IMR-90 (cell line): ENCODE measurements around the gene NT5C1B.

ENCODE experiments used
- BHLHE40 ChIP-seq: fragments of 150-350 bp; IDR thresholded peaks from 2 replicates; pipeline ENCODE4 v1.6.1; 2016; ENCODE audit warnings: mild to moderate bottlenecking, low read depth, low read length
- CEBPB ChIP-seq: IDR thresholded peaks from 2 replicates; pipeline ENCODE4 v1.6.1; 2012; ENCODE audit warnings: low read depth, low read length, improper control_type of control experiment
- CHD1 ChIP-seq: IDR thresholded peaks from 2 replicates; pipeline ENCODE4 v1.6.1; 2012; ENCODE audit warnings: low read depth, low read length, improper control_type of control experiment
- CTCF ChIP-seq: conservative IDR thresholded peaks from 2 replicates; pipeline ENCODE4 v1.5.1; 2012; ENCODE audit warnings: mild to moderate bottlenecking, low read depth, low read length, improper control_type of control experiment
- FOS ChIP-seq: fragments of 150-350 bp; IDR thresholded peaks from 2 replicates; pipeline ENCODE4 v1.6.1; 2016; ENCODE audit warnings: low read depth, low read length
- MXI1 ChIP-seq: IDR thresholded peaks from 2 replicates; pipeline ENCODE4 v1.6.1; 2012; ENCODE audit warnings: low read depth, mild to moderate bottlenecking, low read length, moderate library complexity, borderline replicate concordance
- POLR2A ChIP-seq: IDR thresholded peaks from 2 replicates; pipeline ENCODE4 v1.6.1; 2012; ENCODE audit warnings: mild to moderate bottlenecking, low read depth, low read length
- RAD21 ChIP-seq: IDR thresholded peaks from 2 replicates; pipeline ENCODE4 v1.6.1; 2012; ENCODE audit warnings: low read length, improper control_type of control experiment
- RCOR1 ChIP-seq: IDR thresholded peaks from 2 replicates; pipeline ENCODE4 v1.6.1; 2012; ENCODE audit warnings: mild to moderate bottlenecking, low read length, improper control_type of control experiment; ENCODE audit not compliant: insufficient replicate concordance
- SMC3 ChIP-seq: fragments of 150-350 bp; IDR thresholded peaks from 2 replicates; pipeline ENCODE4 v1.6.1; 2016; ENCODE audit warnings: low read depth, mild to moderate bottlenecking, antibody characterized with exemption, low read length, moderate library complexity
- TF ChIP-seq, protein P1 (sequence below): fragments of 150-350 bp; IDR thresholded peaks from 2 replicates; pipeline ENCODE4 v1.6.1; 2016; ENCODE audit warnings: low read depth, mild to moderate bottlenecking, low read length, moderate library complexity, borderline replicate concordance

GRCh38 chr2:18597618-18598017, 8.2 kb upstream of the NT5C1B start:
- TF ChIP-seq CTCF (no peak), SMC3 (no peak), POLR2A (no peak), BHLHE40 (no peak), RAD21 (no peak), FOS (no peak), MXI1 (no peak), RCOR1 (no peak), CEBPB (no peak), CHD1 (no peak)
- TF ChIP-seq, protein P1, sequence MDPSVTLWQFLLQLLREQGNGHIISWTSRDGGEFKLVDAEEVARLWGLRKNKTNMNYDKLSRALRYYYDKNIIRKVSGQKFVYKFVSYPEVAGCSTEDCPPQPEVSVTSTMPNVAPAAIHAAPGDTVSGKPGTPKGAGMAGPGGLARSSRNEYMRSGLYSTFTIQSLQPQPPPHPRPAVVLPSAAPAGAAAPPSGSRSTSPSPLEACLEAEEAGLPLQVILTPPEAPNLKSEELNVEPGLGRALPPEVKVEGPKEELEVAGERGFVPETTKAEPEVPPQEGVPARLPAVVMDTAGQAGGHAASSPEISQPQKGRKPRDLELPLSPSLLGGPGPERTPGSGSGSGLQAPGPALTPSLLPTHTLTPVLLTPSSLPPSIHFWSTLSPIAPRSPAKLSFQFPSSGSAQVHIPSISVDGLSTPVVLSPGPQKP, result no peak
